ENCODE measurements around the gene SUCLG2. TPM values are rescaled to one million over a fixed set of nuclear protein-coding genes. Genes with fewer than 3 reads are reported as not detected.

The SUCLG2 gene
- total and polyA plus RNA-seq, 12 donors: 28.3 to 122 (median 97.4) TPM

- intact Hi-C loops (cut with DNase I): loop anchor here in 5 of 10 donors (10.0 kb wide), 2 partner anchors 398 to 1488 kb away; no protein-coding TSS in a partner anchor
- WGBS, 2 donors: 72 to 77% methylated on average over 5 of the region's 5 CpGs
Observed at GRCh38 chr3:67386451-67386850, 268.0 kb downstream of the SUCLG2 start.

DNA sequence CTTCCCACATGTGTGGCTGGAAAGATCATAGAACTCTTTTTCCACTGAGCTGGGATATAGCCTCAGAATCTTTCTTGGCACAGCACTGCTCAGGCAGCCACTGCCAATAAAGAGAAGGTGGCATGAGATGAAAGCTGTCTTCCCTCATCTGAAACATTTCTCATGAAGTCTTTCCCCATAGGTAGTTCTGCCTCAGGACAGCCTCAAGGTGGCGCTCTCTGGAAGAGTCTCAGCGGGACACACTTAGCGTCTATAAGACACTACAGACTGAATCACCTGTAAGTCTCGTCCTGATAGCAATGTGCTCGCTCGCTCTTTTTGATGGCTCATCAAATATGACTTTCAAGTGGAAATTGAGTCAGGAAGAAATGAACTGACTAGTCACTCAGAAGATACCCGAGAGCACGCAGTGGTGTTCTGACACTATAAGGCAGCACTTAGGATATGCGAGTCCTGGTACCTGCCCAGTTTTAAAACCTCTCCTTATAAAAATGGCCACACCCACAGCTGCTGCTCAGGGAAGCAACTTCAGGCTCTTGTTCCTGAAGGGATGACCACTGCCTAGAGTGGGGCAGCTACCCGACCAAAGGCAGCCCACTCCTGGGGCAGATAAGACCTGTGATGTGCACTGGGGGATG is 269.5 kb downstream of the SUCLG2 start:
- Histone ChIP-seq H3K9me3 (no peaks in the 10 kb centered on the region), H3K36me3 (peaks cover 0 to 9% (median 0%) of the 10 kb centered on the region in 9 donors), H3K4me3 (no peak overlapping the region), H3K27ac (no peak overlapping the region), H3K27me3 (no peaks in the 10 kb centered on the region), H3K4me1 (peaks cover 0 to 35% (median 14%) of the 10 kb centered on the region in 9 donors)
- ATAC-seq (peak in 7 of 8 donors; percentile 25 to 77 (median 67)), DNase-seq (peak; percentile 9 to 17)
- intact Hi-C loops (cut with DNase I): loop anchor here in 9 of 10 donors (5.0 to 10.0 kb wide), 5 partner anchors 400 to 1492 kb away; no protein-coding TSS in a partner anchor
- 64 to 70% methylated on average over 10 of the region's 10 CpGs for WGBS, 2 donors
- TF ChIP-seq, protein P1, sequence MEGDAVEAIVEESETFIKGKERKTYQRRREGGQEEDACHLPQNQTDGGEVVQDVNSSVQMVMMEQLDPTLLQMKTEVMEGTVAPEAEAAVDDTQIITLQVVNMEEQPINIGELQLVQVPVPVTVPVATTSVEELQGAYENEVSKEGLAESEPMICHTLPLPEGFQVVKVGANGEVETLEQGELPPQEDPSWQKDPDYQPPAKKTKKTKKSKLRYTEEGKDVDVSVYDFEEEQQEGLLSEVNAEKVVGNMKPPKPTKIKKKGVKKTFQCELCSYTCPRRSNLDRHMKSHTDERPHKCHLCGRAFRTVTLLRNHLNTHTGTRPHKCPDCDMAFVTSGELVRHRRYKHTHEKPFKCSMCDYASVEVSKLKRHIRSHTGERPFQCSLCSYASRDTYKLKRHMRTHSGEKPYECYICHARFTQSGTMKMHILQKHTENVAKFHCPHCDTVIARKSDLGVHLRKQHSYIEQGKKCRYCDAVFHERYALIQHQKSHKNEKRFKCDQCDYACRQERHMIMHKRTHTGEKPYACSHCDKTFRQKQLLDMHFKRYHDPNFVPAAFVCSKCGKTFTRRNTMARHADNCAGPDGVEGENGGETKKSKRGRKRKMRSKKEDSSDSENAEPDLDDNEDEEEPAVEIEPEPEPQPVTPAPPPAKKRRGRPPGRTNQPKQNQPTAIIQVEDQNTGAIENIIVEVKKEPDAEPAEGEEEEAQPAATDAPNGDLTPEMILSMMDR (IDR thresholded peaks at IDR 0.05): peak in 8 of 9 donors; percentile 6 to 62 (median 55)

More at GRCh38 chr3:67386451-67386850, 268.0 kb downstream of the SUCLG2 start:
- Histone ChIP-seq H3K9me3 (no peaks in the 10 kb centered on the region), H3K36me3 (peaks cover 0 to 9% (median 0%) of the 10 kb centered on the region in 9 donors), H3K4me3 (no peak overlapping the region), H3K4me1 (peaks cover 0 to 35% (median 14%) of the 10 kb centered on the region in 9 donors), H3K27me3 (no peaks in the 10 kb centered on the region), H3K27ac (no peak overlapping the region)
- TF ChIP-seq, protein P1 (IDR thresholded peaks at IDR 0.05): no peak
- DNase-seq (no peak), ATAC-seq (no peak)

- peak in 1 of 8 donors; percentile 14 for ATAC-seq
- 57 to 64% methylated on average over 5 of the region's 5 CpGs for WGBS, 2 donors
- no peaks in the 10 kb centered on the region for H3K9me3 ChIP-seq
- no peak for DNase-seq
- no peak overlapping the region for H3K27ac ChIP-seq
- TF ChIP-seq, protein P1 (IDR thresholded peaks at IDR 0.05): no peak
- peaks cover 0 to 35% (median 14%) of the 10 kb centered on the region in 9 donors for H3K4me1 ChIP-seq
- no peaks in the 10 kb centered on the region for H3K27me3 ChIP-seq
- H3K36me3 ChIP-seq: peaks cover 0 to 9% (median 0%) of the 10 kb centered on the region in 9 donors
- intact Hi-C loops (cut with DNase I): loop anchor here in 9 of 10 donors (5.0 to 10.0 kb wide), 5 partner anchors 401 to 1493 kb away; no protein-coding TSS in a partner anchor
- no peak overlapping the region for H3K4me3 ChIP-seq
Observed at GRCh38 chr3:67384016-67384415, 270.4 kb downstream of the SUCLG2 start.

- Histone ChIP-seq H3K4me3 (no peak overlapping the region), H3K9me3 (no peaks in the 10 kb centered on the region), H3K27ac (no peak overlapping the region), H3K4me1 (peaks cover 0 to 35% (median 14%) of the 10 kb centered on the region in 9 donors), H3K27me3 (no peaks in the 10 kb centered on the region), H3K36me3 (peaks cover 0 to 9% (median 0%) of the 10 kb centered on the region in 9 donors)
- TF ChIP-seq, protein P1 (IDR thresholded peaks at IDR 0.05): no peak
- DNase-seq: no peak
- no peak for ATAC-seq
- 50 to 62% methylated on average over 7 of the region's 7 CpGs for WGBS, 2 donors
- intact Hi-C loops (cut with DNase I): loop anchor here in 9 of 10 donors (2.0 to 10.0 kb wide), 6 partner anchors 401 to 1494 kb away; no protein-coding TSS in a partner anchor
Observed at GRCh38 chr3:67383379-67383778, 271.0 kb downstream of the SUCLG2 start.
